DND-41 (cell line): Measurements from ENCODE around the gene PTPRN2.

ENCODE experiments used
- ATAC-seq: fragments of 200-7000 bp; cut with Tn5 transposase; 3 replicates; pipeline ENCODE4 v1.9.1; 2021; ENCODE audit warnings: low read depth; ENCODE audit not compliant: insufficient read depth
- DNase-seq: peaks from one replicate; pipeline ENCODE4 v3.0.0-alpha.2; 2020
- H2AFZ ChIP-seq: 2 replicates; pipeline ENCODE4 v1.6.0; 2012; ENCODE audit warnings: low read depth, low read length
- H3K27ac ChIP-seq: 2 replicates; pipeline ENCODE4 v1.5.1; 2012; ENCODE audit warnings: low read length, inconsistent platforms
- H3K27me3 ChIP-seq: fragments of 200-600 bp; sonication (generic); 2 replicates; pipeline ENCODE4 v1.6.0; 2012; ENCODE audit warnings: low read length, mild to moderate bottlenecking, inconsistent platforms; ENCODE audit not compliant: insufficient read depth, poor library complexity
- H3K36me3 ChIP-seq: 2 replicates; pipeline ENCODE4 v1.5.1; 2012; ENCODE audit warnings: low read length, inconsistent platforms; ENCODE audit not compliant: insufficient read depth
- H3K4me1 ChIP-seq: 2 replicates; pipeline ENCODE4 v1.5.1; 2012; ENCODE audit warnings: mild to moderate bottlenecking, low read length; ENCODE audit not compliant: insufficient read depth
- H3K4me2 ChIP-seq: 2 replicates; pipeline ENCODE4 v1.6.0; 2012; ENCODE audit warnings: mild to moderate bottlenecking, moderate library complexity, low read length, inconsistent platforms; ENCODE audit not compliant: insufficient read depth
- H3K4me3 ChIP-seq, 2 experiments: fragments of 200-600 bp in 1 of 2; shearing (Covaris generic) in 1 of 2; 2 replicates each; pipeline ENCODE4 v1.5.1; 2012 to 2016; ENCODE audit warnings: inconsistent platforms in 2 of 2, low read length in 2 of 2, mild to moderate bottlenecking in 2 of 2, low read depth in 1 of 2, moderate library complexity in 1 of 2
- H3K79me2 ChIP-seq: 2 replicates; pipeline ENCODE4 v1.6.0; 2012; ENCODE audit warnings: low read length, inconsistent platforms; ENCODE audit not compliant: insufficient read depth
- H3K9ac ChIP-seq: 2 replicates; pipeline ENCODE4 v1.6.0; 2012; ENCODE audit warnings: low read depth, mild to moderate bottlenecking, inconsistent platforms, low read length, moderate library complexity
- H3K9me3 ChIP-seq: 2 replicates; pipeline ENCODE4 v1.5.1; 2012; ENCODE audit warnings: low read length, moderate library complexity, mild to moderate bottlenecking, inconsistent platforms; ENCODE audit not compliant: insufficient read depth, severe bottlenecking
- H4K20me1 ChIP-seq: 2 replicates; pipeline ENCODE4 v1.6.0; 2012; ENCODE audit warnings: low read length; ENCODE audit not compliant: insufficient read depth
- CTCF ChIP-seq: IDR thresholded peaks from 2 replicates; pipeline ENCODE4 v1.5.1; 2012; ENCODE audit warnings: borderline replicate concordance, low read length, moderate library complexity, mild to moderate bottlenecking; ENCODE audit not compliant: poor library complexity, severe bottlenecking; ENCODE audit errors: extremely low read depth
- EZH2 ChIP-seq: IDR thresholded peaks from 3 replicates; pipeline ENCODE4 v1.6.1; 2012; ENCODE audit warnings: borderline replicate concordance, low read depth, mild to moderate bottlenecking, moderate library complexity, low read length, inconsistent platforms; ENCODE audit not compliant: severe bottlenecking

The PTPRN2 gene

GRCh38 chr7:157855016-157855415 is 732.6 kb downstream of the PTPRN2 start:
- DNase-seq, result no peak
- Histone ChIP-seq H3K9me3 (no peaks in the 10 kb centered on the region), H3K79me2 (no peaks in the 10 kb centered on the region), H3K9ac (no peak overlapping the region), H3K36me3 (no peaks in the 10 kb centered on the region), H3K27ac (no peak overlapping the region), H3K4me1 (peaks cover 16% of the 10 kb centered on the region), H4K20me1 (no peaks in the 10 kb centered on the region), H3K27me3 (no peaks in the 10 kb centered on the region), H3K4me2 (no peak overlapping the region), H2AFZ (no peak overlapping the region), H3K4me3 (no peak overlapping the region)
- no peak for ATAC-seq
- TF ChIP-seq EZH2 (no peak), CTCF (no peak)

GRCh38 chr7:157854066-157854891 is 733.3 kb downstream of the PTPRN2 start:
- Histone ChIP-seq H3K36me3 (no peaks in the 10 kb centered on the region), H3K79me2 (no peaks in the 10 kb centered on the region), H3K4me2 (no peak overlapping the region), H3K9me3 (no peaks in the 10 kb centered on the region), H3K27me3 (no peaks in the 10 kb centered on the region), H4K20me1 (no peaks in the 10 kb centered on the region), H3K27ac (no peak overlapping the region), H3K4me3 (no peak overlapping the region), H3K9ac (no peak overlapping the region), H2AFZ (no peak overlapping the region), H3K4me1 (peaks cover 16% of the 10 kb centered on the region)
- TF ChIP-seq CTCF (no peak), EZH2 (no peak)
- DNase-seq (no peak), ATAC-seq (no peak)

- H4K20me1 ChIP-seq, result no peaks in the 10 kb centered on the region
- no peak overlapping the region for H2AFZ ChIP-seq
- DNase-seq (no peak), ATAC-seq (no peak)
- TF ChIP-seq CTCF, result no peak
- no peak for TF ChIP-seq EZH2
- no peaks in the 10 kb centered on the region for H3K9me3 ChIP-seq
- no peak overlapping the region for H3K27ac ChIP-seq
- no peak overlapping the region for H3K4me2 ChIP-seq
- H3K9ac ChIP-seq, result no peak overlapping the region
- no peak overlapping the region for H3K4me3 ChIP-seq
- no peaks in the 10 kb centered on the region for H3K36me3 ChIP-seq
- peaks cover 16% of the 10 kb centered on the region for H3K4me1 ChIP-seq
- no peaks in the 10 kb centered on the region for H3K27me3 ChIP-seq
- no peaks in the 10 kb centered on the region for H3K79me2 ChIP-seq
These were observed 733.9 kb downstream of the PTPRN2 start for GRCh38 chr7:157853789-157854065.
